HG02981 (cell line): ENCODE measurements around the gene BTN2A1.
"Not testable (repeated sequence)": the region's sequence is repeated elsewhere in the genome, so short reads cannot be mapped to it uniquely, and the experiment has no call there.

Experiments used
- ATAC-seq: cut with Tn5 transposase; IDR thresholded peaks from one replicate; pipeline ENCODE4 v1.9.1; 2021; ENCODE audit warnings: mild to moderate bottlenecking, moderate library complexity; ENCODE audit not compliant: unreplicated experiment

Gene BTN2A1

GRCh38 chr6:26489996-26490964 is 32.5 kb downstream of the BTN2A1 start:
- ATAC-seq: no peak

DNA sequence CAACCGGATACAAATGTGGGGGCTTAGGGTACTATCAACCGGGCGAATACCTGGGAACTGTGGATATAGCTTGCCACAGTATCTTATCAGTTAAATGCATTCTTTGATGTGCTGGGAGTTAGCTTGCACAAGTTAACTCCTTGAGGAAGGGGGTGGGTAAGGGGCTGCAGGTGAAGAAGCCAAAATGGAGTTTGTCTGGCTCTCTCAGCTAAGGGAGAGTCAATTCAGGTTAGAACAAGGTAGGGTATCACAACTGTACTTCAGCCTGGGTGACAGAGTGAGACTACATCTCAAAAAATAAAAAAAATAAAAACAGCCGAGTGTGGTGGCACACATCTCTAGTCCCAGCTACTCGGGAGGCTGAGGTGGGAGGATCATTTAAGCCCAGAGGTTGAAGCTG is 33.8 kb downstream of the BTN2A1 start:
- ATAC-seq: no peak

- ATAC-seq: no peak
These were observed 35.5 kb downstream of the BTN2A1 start for GRCh38 chr6:26493258-26493657.

DNA sequence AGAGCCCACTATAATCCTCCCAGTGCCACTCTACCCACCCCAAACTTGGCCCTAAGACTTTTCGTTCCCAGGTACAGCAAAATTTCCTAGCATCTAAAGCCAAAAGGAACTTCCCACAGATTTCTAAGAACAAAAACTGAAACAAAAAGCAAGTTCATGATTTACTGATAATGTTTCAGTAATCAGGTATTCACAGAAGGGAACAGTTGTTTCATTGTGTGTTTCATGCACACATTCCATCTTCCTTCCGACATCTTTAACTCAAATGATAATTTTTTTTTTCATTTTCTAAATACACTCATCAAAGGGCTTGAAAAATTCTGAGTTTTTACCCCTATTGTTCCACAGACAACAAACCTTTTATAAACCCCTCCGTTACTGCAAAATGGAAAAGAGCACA is 36.4 kb downstream of the BTN2A1 start:
- ATAC-seq: no peak

DNA sequence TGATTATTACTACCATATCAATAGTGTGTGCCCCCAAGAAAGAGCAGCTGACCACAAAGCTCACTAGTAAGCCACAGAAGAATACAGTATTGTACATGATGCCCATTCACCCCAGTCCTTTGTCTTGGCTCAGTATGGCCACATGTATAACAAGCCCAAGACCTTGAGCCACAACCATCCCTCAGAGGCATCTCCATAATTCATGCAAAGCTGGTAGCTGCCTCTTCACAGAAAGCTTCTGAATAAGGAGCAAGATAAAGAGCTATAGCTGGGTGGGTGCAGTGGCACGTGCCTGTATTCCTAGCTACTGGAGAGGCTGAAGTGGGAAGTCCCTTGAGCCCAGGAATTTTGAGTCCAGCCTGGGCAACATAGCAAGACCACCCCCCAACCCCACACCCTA is 37.5 kb downstream of the BTN2A1 start:
- no peak for ATAC-seq

- ATAC-seq: no peak
These were observed 39.9 kb downstream of the BTN2A1 start for GRCh38 chr6:26497610-26498009.

- no peak for ATAC-seq
These were observed 42.3 kb downstream of the BTN2A1 start, which contains the start of gene BTN1A1 for GRCh38 chr6:26500102-26500501. Gene BTN1A1 (plus strand): TSS chr6:26500303. CDS start chr6:26501287, 984 bp downstream.

GRCh38 chr6:26501482-26501986 is 43.8 kb downstream of the BTN2A1 start:
- ATAC-seq: no peak

DNA sequence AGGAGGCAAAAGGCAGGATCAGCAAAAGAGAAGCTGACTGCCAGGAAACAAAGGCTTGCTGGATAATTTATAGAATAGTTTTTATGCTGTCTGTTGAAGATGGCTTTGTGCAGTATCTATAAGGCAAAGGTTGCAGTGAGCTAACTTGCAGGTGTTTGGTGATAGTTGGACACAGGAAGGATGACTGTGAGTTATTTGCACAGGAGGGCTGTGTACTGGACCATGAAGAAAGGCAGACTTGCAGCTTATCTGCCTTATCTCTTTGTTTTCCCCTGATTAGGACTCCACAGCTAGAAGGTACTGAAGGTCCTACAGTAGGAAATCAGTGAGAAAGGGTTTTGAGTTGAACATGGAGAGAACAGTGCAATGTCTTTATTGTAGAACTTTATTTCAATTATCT is 44.4 kb downstream of the BTN2A1 start:
- no peak for ATAC-seq

DNA sequence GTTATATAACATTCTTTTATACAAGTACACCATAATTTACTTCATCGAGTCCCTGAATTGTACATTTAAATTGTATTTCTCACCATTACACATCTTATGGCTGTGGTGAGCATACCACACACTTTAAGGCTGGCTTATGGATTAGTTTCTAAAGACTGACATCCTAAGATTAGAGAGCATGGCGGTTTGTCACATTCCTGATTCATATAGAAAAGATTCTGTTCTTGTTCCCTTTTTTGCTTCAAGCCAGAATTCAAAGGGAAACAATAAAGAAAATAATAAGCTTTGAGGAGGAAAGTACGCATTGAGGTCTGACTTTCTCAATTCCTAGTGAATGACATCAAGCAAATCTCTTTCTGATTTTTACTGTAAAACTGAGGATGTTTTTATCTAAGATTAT is 44.9 kb downstream of the BTN2A1 start:
- no peak for ATAC-seq

DNA sequence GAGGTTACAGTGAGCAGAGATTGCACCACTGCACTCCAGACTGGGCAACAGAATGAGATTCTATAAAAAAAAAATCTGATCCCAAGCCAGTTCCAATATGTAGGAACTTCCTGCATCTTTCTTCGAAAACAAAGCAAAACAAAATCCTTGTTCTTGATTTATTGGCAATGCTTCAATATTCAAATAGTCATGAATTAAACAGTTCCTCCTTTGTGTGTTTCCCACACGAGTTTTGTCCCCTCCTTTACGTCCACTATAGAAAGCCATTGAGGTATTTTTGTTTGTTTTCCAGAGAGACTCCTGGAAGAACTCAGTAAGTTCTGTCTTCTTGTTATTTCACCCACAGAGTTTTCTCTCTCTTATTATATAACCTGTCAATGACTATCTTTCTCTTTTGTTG is 49.9 kb downstream of the BTN2A1 start:
- no peak for ATAC-seq

GRCh38 chr6:26511033-26511432 is 53.3 kb downstream of the BTN2A1 start:
- ATAC-seq: not testable (repeated sequence)

DNA sequence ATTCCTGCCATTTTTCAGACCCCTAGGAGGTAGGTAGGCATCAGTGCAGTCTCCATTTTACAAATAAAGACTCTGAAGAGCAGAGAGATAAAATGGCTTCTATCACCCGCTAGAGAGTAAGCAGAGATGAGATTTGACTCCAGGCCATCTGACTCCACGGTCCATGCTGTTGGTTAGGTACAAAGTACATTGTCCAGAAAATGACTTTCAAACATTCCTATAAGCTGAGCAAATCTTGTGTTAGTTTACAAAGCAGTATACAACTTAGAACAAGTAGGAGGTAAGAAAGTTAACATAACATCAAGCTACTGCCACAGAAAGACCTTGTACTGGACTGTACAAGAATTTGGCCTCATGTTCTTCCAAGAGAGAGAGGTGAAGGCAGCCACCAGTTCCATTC is 57.2 kb downstream of the BTN2A1 start:
- no peak for ATAC-seq

DNA sequence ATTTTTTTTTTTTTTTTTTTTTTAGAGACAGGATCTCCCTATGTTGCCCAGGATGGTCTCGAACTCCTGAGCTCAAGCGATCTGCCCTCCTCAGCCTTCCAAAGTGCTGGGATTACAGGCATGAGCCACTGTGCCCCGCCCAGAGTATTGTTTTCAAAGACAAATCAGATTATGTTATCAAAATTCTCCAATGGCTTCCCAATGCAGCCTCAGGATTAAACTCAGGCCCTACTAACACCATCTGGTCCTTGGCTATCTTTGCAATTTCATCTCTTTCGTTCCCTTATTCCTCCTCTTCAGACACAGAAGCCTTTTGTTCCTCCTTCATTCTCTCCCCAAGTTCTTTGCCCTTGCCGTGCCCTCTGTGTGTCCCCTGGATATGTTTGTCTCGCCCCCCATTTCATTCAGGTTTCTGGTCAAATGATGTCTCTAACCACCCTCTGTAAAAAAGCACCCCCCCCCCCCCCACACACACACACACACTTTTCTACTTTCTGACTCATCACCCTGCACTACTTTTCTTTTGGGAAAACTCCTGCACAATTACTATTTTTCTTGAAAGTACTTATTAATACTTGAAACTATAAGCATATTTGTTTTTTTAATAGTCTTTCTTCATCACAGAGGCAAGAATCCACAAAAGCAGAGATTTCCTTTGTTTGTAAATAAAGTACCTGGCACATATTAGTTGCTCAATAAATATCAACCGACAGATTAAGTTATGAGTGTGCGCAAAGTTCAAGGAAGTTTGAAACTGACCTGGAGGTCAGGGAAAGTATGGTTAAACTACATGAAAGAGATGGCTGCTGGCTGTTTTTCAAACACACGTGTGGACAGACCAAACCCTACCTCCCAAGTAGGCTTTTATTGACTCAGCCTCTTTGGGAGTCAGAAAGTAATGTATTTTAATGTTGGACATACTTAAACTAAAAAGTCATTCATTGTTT is 59.0 kb downstream of the BTN2A1 start:
- ATAC-seq: no peak
